GM13977 (cell line): ENCODE measurements around the gene TBC1D22A.
A peak's percentile ranks its signal among the peaks of the same experiment; 100 is the strongest.

ENCODE experiments used
- DNase-seq: peaks from one replicate; pipeline ENCODE4 v3.0.0; 2012; ENCODE audit warnings: low spot score
- in situ Hi-C: fragments of 300-500 bp; cut with MboI; formaldehyde crosslinking; loops from one replicate; pipeline ENCODE4 v1.12.0; 2022; ENCODE audit warnings: low sequenced_read_pairs, low pct_unique_long_range_greater_than_20kb, mixed read lengths, inconsistent platforms; ENCODE audit not compliant: unreplicated experiment
- TF ChIP-seq, protein P1 (sequence below): IDR thresholded peaks from 2 replicates; pipeline ENCODE4 v1.5.1; 2012; ENCODE audit warnings: mild to moderate bottlenecking, control low read depth; ENCODE audit not compliant: insufficient read depth; ENCODE audit errors: extremely low read depth, missing control alignments

TBC1D22A gene

GRCh38 chr22:47209040-47209514, 446.6 kb downstream of the TBC1D22A start:
- DNase-seq, result no peak
- TF ChIP-seq, protein P1, sequence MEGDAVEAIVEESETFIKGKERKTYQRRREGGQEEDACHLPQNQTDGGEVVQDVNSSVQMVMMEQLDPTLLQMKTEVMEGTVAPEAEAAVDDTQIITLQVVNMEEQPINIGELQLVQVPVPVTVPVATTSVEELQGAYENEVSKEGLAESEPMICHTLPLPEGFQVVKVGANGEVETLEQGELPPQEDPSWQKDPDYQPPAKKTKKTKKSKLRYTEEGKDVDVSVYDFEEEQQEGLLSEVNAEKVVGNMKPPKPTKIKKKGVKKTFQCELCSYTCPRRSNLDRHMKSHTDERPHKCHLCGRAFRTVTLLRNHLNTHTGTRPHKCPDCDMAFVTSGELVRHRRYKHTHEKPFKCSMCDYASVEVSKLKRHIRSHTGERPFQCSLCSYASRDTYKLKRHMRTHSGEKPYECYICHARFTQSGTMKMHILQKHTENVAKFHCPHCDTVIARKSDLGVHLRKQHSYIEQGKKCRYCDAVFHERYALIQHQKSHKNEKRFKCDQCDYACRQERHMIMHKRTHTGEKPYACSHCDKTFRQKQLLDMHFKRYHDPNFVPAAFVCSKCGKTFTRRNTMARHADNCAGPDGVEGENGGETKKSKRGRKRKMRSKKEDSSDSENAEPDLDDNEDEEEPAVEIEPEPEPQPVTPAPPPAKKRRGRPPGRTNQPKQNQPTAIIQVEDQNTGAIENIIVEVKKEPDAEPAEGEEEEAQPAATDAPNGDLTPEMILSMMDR, result no peak
- in situ Hi-C loops, result loop anchor here (25.0 kb wide), 1 partner anchor 1278 kb away; a partner anchor contains a TSS

DNA sequence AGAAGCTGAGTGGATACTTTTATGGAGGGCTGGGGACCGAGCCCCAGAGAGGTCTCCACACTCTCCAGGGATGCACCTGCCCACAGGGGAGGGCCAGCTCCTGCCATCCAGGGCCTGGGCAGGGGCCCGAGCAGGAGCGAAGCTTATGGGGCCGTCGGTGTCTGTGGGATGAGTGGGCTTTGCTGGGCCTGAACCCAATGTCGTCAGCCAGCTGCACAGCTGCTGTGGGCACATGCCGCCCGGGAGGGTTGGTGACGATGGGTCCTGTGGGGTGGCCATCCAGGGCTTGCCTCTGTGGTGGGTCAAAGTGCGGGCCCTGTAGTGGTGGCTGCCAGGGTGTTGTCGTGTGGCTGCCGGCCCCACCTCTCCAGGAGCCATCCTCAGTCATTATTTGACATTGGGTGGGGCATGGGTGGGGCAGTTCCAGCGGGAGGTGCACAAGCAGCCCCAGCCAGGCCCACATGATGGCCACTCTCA, 447.1 kb downstream of the TBC1D22A start:
- in situ Hi-C loops, result loop anchor here (25.0 kb wide), 1 partner anchor 1278 kb away; a partner anchor contains a TSS
- DNase-seq, result no peak
- TF ChIP-seq, protein P1, result no peak

- DNase-seq, result no peak
- TF ChIP-seq, protein P1, result no peak
- in situ Hi-C loops, result loop anchor here (25.0 kb wide), 1 partner anchor 1277 kb away; a partner anchor contains a TSS
Observed at GRCh38 chr22:47210112-47210657, 447.7 kb downstream of the TBC1D22A start.

GRCh38 chr22:47210686-47211085, 448.2 kb downstream of the TBC1D22A start:
- in situ Hi-C loops, result loop anchor here (25.0 kb wide), 1 partner anchor 1277 kb away; a partner anchor contains a TSS
- no peak for DNase-seq
- TF ChIP-seq, protein P1, result no peak

DNA sequence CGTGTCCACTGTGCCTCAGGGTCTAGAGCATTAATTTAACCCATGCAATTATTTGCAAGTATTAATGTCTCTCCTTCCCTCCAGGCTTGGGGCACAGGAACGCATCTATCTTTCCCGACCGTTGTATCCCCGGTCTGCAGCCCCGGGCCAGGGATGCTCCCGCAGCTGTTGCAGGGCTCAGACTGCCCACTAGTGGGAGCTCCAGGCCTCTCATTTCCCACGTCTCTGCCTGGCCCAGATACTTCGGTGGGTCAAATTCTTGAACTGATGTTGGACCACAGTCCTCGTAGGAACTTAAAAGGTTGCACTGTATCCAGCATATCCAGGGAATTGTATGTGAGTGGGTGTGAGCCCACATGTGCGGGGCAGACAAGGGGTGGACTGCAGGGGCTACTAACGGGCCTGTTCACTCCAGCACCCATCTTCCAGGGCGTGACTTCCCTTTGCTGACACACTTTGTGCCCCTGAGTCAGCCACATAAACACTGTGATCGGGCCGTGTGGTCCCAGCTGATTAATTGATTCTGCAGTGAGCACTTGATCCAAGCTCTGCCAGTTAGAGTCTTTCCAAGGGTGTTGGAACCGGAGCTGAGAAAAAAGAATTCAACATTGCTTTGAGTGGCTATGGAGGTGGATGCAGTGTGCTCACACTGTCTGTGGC, 451.3 kb downstream of the TBC1D22A start:
- in situ Hi-C loops, result loop anchor here (25.0 kb wide), 1 partner anchor 1274 kb away; a partner anchor contains a TSS
- TF ChIP-seq, protein P1, result peak; percentile 85
- peak; percentile 69 for DNase-seq

- no peak for DNase-seq
- in situ Hi-C loops, result loop anchor here (25.0 kb wide), 1 partner anchor 1271 kb away; a partner anchor contains a TSS
- TF ChIP-seq, protein P1, result no peak
Observed at GRCh38 chr22:47215851-47216250, 453.4 kb downstream of the TBC1D22A start.
